Neural cell (in vitro differentiated cells): ENCODE results near the gene ENAH. TPM values are rescaled to one million over a fixed set of nuclear protein-coding genes. Genes with fewer than 3 reads are reported as not detected.

Experiments
- H2AFZ ChIP-seq: fragments of 200-600, 300-800 bp; sonication (generic), shearing (Covaris generic); 2 replicates; pipeline ENCODE4 v1.6.0; 2014; ENCODE audit warnings: low read depth, mild to moderate bottlenecking, antibody characterized with exemption, low read length, moderate library complexity
- H3F3A ChIP-seq: fragments of 200-600 bp; shearing (Covaris generic); 2 replicates; pipeline ENCODE4 v1.6.1; 2016; ENCODE audit warnings: mild to moderate bottlenecking, moderate library complexity, mixed read lengths, antibody characterized with exemption, low read length; ENCODE audit not compliant: insufficient read depth, poor library complexity, severe bottlenecking
- H3K27ac ChIP-seq: fragments of 200-600, 300-800 bp; sonication (generic), shearing (Covaris generic); 2 replicates; pipeline ENCODE4 v1.5.1; 2014; ENCODE audit warnings: mild to moderate bottlenecking, low read length, moderate library complexity
- H3K27me3 ChIP-seq: fragments of 300-800, 200-600 bp; sonication (generic), shearing (Covaris generic); 2 replicates; pipeline ENCODE4 v1.6.0; 2014; ENCODE audit warnings: mild to moderate bottlenecking, low read depth, low read length, moderate library complexity; ENCODE audit not compliant: insufficient read depth
- H3K36me3 ChIP-seq: fragments of 300-800, 200-600 bp; sonication (generic), shearing (Covaris generic); 2 replicates; pipeline ENCODE4 v1.5.1; 2014; ENCODE audit warnings: mild to moderate bottlenecking, antibody characterized with exemption, low read length, moderate library complexity; ENCODE audit not compliant: insufficient read depth
- H3K4me2 ChIP-seq: fragments of 300-800, 200-600 bp; sonication (generic), shearing (Covaris generic); 2 replicates; pipeline ENCODE4 v1.6.0; 2014; ENCODE audit warnings: mild to moderate bottlenecking, low read length
- H3K4me3 ChIP-seq: fragments of 300-800, 200-600 bp; sonication (generic), shearing (Covaris generic); 2 replicates; pipeline ENCODE4 v1.5.1; 2014; ENCODE audit warnings: mild to moderate bottlenecking, low read length, moderate library complexity
- H3K79me2 ChIP-seq: fragments of 200-600 bp; shearing (Covaris generic); replicated peaks from 2 replicates; pipeline ENCODE4 v1.6.0; 2014; ENCODE audit warnings: mild to moderate bottlenecking, low read length, moderate library complexity; ENCODE audit not compliant: insufficient read depth
- H3K9ac ChIP-seq: fragments of 300-800, 200-600 bp; sonication (generic), shearing (Covaris generic); 2 replicates; pipeline ENCODE4 v1.6.1; 2016; ENCODE audit warnings: mild to moderate bottlenecking, low read length, mixed read lengths
- H3K9me2 ChIP-seq: fragments of 200-600 bp; shearing (Covaris generic); 2 replicates; pipeline ENCODE4 v1.6.1; 2016; ENCODE audit warnings: mild to moderate bottlenecking, low read length, mixed read lengths; ENCODE audit not compliant: insufficient read depth
- H3K9me3 ChIP-seq: fragments of 200-600, 300-800 bp; sonication (generic), shearing (Covaris generic); 2 replicates; pipeline ENCODE4 v1.6.1; 2016; ENCODE audit warnings: mild to moderate bottlenecking, mixed run types, low read length, moderate library complexity, mixed read lengths
- H4K20me1 ChIP-seq: fragments of 200-600 bp; shearing (Covaris generic); 2 replicates; pipeline ENCODE4 v1.6.1; 2016; ENCODE audit warnings: mild to moderate bottlenecking, mixed run types; ENCODE audit not compliant: insufficient read depth
- EP300 ChIP-seq: fragments of 450-650 bp; conservative IDR thresholded peaks from 2 replicates; pipeline ENCODE4 v1.6.1; 2014; ENCODE audit warnings: antibody characterized with exemption, mild to moderate bottlenecking, moderate library complexity; ENCODE audit not compliant: poor library complexity, severe bottlenecking
- EZH2 ChIP-seq: fragments of 200-600, 300-800 bp; shearing (Covaris generic), sonication (generic); IDR thresholded peaks from 2 replicates; pipeline ENCODE4 v1.6.1; 2014; ENCODE audit warnings: antibody characterized with exemption, low read length, borderline replicate concordance, mild to moderate bottlenecking; ENCODE audit not compliant: insufficient read depth, poor library complexity, severe bottlenecking
- MXI1 ChIP-seq: fragments of 450-650 bp; conservative IDR thresholded peaks from 2 replicates; pipeline ENCODE4 v1.6.1; 2014; ENCODE audit warnings: antibody characterized with exemption, mild to moderate bottlenecking; ENCODE audit not compliant: poor library complexity, severe bottlenecking
- POLR2AphosphoS5 ChIP-seq: IDR thresholded peaks from 2 replicates; pipeline ENCODE4 v1.6.1; 2012
- RAD21 ChIP-seq: fragments of 450-650 bp; conservative IDR thresholded peaks from 2 replicates; pipeline ENCODE4 v1.6.1; 2014; ENCODE audit warnings: antibody characterized with exemption, mild to moderate bottlenecking, moderate library complexity
- SMC3 ChIP-seq: fragments of 450-650 bp; conservative IDR thresholded peaks from 2 replicates; pipeline ENCODE4 v1.6.1; 2014; ENCODE audit warnings: antibody characterized with exemption, mild to moderate bottlenecking, moderate library complexity; ENCODE audit not compliant: poor library complexity
- TAF1 ChIP-seq: IDR thresholded peaks from 2 replicates; pipeline ENCODE4 v1.6.1; 2012; ENCODE audit warnings: low read depth
- polyA plus RNA-seq: library from polyadenylated mRNA; depleted of rRNA; stranded (reverse); fragments of >200 nt; gene quantifications from 2 replicates; pipeline ENCODE4 v1.2.3, GENCODE V29; 2014
- TF ChIP-seq, protein P1 (sequence below): IDR thresholded peaks from 2 replicates; pipeline ENCODE4 v1.6.1; 2012; ENCODE audit warnings: borderline replicate concordance
- TF ChIP-seq, protein P2 (sequence below): fragments of 450-650 bp; IDR thresholded peaks from 2 replicates; pipeline ENCODE4 v1.5.1; 2014; ENCODE audit warnings: antibody characterized with exemption, mild to moderate bottlenecking, moderate library complexity; ENCODE audit not compliant: poor library complexity, severe bottlenecking

Gene ENAH
- polyA plus RNA-seq, 1 donor from 2014 or later = 58.4 TPM

DNA sequence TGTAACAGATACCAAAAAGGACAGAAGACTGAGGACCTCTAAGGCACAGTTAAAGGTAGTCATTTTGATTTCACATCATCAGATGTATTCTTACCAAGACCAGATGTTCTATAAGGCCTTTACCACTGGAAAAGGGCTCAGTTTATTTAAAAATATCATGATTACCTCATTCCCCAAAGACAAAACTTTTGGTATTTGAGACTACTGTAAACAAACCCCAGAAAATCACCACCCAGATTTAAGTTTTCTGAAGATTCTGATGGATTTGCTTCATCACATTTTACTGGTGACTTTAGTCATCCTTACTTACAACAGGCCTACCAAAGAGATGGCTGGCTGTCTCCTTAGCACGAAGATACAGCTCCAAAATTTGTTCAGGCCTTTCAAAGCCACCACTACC, 8.3 kb downstream of the ENAH start:
- no peaks in the 10 kb centered on the region for H3K27me3 ChIP-seq
- no peaks in the 10 kb centered on the region for H3K9me3 ChIP-seq
- peaks cover 4% of the 10 kb centered on the region for H3K36me3 ChIP-seq
- TF ChIP-seq EP300 (no peak), TAF1 (no peak), RAD21 (no peak)
- H3F3A ChIP-seq = no peaks in the 10 kb centered on the region
- H3K79me2 ChIP-seq = peaks cover 99% of the 10 kb centered on the region
- H4K20me1 ChIP-seq = no peaks in the 10 kb centered on the region
- H3K9me2 ChIP-seq = no peaks in the 10 kb centered on the region
- H2AFZ ChIP-seq = no peak overlapping the region
- no peak overlapping the region for H3K27ac ChIP-seq
- H3K4me2 ChIP-seq = no peak overlapping the region
- no peak overlapping the region for H3K4me3 ChIP-seq
- H3K9ac ChIP-seq = no peak overlapping the region

DNA sequence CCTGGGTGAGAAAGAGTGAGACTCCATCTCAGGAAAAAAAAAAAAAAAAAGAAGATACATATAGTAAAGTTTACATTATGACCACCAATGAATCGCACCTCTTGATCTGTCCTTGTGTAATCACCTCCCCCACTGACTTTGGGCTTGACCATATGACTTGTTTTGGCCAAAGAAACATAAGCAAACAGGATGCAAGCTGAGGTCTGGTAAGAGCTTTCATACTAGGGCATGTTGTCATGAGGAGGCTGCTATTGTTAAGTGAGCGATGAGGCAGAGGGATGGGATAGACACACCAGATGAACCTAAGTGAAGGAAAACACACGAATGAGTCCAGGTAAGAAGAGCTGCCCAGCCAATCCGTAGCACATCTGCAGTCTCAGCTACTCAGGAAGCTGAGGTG, 10.7 kb downstream of the ENAH start:
- H3K9me3 ChIP-seq = no peaks in the 10 kb centered on the region
- no peaks in the 10 kb centered on the region for H3K27me3 ChIP-seq
- peaks cover 99% of the 10 kb centered on the region for H3K79me2 ChIP-seq
- H2AFZ ChIP-seq = no peak overlapping the region
- H4K20me1 ChIP-seq = no peaks in the 10 kb centered on the region
- H3K4me2 ChIP-seq = no peak overlapping the region
- H3K9me2 ChIP-seq = no peaks in the 10 kb centered on the region
- no peak overlapping the region for H3K27ac ChIP-seq
- TF ChIP-seq MXI1 (no peak), TAF1 (no peak), EZH2 (no peak), RAD21 (no peak), POLR2AphosphoS5 (no peak), EP300 (no peak), SMC3 (no peak)
- TF ChIP-seq, protein P1, sequence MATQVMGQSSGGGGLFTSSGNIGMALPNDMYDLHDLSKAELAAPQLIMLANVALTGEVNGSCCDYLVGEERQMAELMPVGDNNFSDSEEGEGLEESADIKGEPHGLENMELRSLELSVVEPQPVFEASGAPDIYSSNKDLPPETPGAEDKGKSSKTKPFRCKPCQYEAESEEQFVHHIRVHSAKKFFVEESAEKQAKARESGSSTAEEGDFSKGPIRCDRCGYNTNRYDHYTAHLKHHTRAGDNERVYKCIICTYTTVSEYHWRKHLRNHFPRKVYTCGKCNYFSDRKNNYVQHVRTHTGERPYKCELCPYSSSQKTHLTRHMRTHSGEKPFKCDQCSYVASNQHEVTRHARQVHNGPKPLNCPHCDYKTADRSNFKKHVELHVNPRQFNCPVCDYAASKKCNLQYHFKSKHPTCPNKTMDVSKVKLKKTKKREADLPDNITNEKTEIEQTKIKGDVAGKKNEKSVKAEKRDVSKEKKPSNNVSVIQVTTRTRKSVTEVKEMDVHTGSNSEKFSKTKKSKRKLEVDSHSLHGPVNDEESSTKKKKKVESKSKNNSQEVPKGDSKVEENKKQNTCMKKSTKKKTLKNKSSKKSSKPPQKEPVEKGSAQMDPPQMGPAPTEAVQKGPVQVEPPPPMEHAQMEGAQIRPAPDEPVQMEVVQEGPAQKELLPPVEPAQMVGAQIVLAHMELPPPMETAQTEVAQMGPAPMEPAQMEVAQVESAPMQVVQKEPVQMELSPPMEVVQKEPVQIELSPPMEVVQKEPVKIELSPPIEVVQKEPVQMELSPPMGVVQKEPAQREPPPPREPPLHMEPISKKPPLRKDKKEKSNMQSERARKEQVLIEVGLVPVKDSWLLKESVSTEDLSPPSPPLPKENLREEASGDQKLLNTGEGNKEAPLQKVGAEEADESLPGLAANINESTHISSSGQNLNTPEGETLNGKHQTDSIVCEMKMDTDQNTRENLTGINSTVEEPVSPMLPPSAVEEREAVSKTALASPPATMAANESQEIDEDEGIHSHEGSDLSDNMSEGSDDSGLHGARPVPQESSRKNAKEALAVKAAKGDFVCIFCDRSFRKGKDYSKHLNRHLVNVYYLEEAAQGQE = no peak
- TF ChIP-seq, protein P2, sequence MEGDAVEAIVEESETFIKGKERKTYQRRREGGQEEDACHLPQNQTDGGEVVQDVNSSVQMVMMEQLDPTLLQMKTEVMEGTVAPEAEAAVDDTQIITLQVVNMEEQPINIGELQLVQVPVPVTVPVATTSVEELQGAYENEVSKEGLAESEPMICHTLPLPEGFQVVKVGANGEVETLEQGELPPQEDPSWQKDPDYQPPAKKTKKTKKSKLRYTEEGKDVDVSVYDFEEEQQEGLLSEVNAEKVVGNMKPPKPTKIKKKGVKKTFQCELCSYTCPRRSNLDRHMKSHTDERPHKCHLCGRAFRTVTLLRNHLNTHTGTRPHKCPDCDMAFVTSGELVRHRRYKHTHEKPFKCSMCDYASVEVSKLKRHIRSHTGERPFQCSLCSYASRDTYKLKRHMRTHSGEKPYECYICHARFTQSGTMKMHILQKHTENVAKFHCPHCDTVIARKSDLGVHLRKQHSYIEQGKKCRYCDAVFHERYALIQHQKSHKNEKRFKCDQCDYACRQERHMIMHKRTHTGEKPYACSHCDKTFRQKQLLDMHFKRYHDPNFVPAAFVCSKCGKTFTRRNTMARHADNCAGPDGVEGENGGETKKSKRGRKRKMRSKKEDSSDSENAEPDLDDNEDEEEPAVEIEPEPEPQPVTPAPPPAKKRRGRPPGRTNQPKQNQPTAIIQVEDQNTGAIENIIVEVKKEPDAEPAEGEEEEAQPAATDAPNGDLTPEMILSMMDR = no peak
- H3F3A ChIP-seq = no peaks in the 10 kb centered on the region
- H3K4me3 ChIP-seq = no peak overlapping the region
- peaks cover 10% of the 10 kb centered on the region for H3K36me3 ChIP-seq
- no peak overlapping the region for H3K9ac ChIP-seq

DNA sequence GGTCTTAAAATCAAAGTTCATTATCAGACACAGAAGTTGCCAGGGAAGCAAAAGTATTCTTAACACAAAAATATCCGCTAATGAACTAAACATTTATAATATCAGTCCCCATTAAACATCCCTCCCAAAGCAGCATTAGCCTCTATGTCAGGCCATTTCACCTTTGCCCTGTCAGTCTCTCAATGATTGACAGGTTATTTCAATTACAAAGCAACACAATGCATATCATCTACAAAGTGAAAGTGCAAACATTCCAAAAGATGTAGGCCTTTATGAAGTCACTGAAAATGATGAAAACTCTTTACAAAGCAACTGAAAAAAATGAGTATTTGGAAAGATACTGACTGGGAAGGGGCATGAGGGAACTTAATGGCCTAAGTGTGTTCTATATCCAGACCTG, 14.1 kb downstream of the ENAH start:
- TF ChIP-seq EP300 = no peak
- TF ChIP-seq SMC3 = no peak
- TF ChIP-seq TAF1 = no peak
- no peak for TF ChIP-seq POLR2AphosphoS5
- TF ChIP-seq, protein P1 = no peak
- TF ChIP-seq, protein P2 = no peak
- TF ChIP-seq MXI1 = no peak
- no peak for TF ChIP-seq EZH2
- no peak for TF ChIP-seq RAD21
- H3K9ac ChIP-seq = no peak overlapping the region

More for the DNA sequence above, 14.1 kb downstream of the ENAH start:
- H3F3A ChIP-seq = no peaks in the 10 kb centered on the region
- H3K79me2 ChIP-seq = peaks cover 99% of the 10 kb centered on the region
- H3K9me2 ChIP-seq = no peaks in the 10 kb centered on the region
- no peak overlapping the region for H3K4me3 ChIP-seq
- H3K27ac ChIP-seq = no peak overlapping the region
- no peaks in the 10 kb centered on the region for H4K20me1 ChIP-seq
- H3K4me2 ChIP-seq = no peak overlapping the region
- no peak overlapping the region for H2AFZ ChIP-seq
- no peaks in the 10 kb centered on the region for H3K9me3 ChIP-seq
- H3K36me3 ChIP-seq = peaks cover 15% of the 10 kb centered on the region
- no peaks in the 10 kb centered on the region for H3K27me3 ChIP-seq
